Endothelial cell of umbilical vein (primary cell): Measurements from ENCODE around the gene SLC35A3. TPM values are rescaled to one million over a fixed set of nuclear protein-coding genes. Genes with fewer than 3 reads are reported as not detected.

Experiments
- BruUV-seq: library from RNA; stranded (reverse); fragments of 400-500 nt; replicated peaks from 2 replicates; lab custom pipeline; 2021; lab: Mats Ljungman, UMichigan
- CTCF ChIA-PET: fragments of 300-600, 350-600 bp; sonication (Branson Sonifier 250); formaldehyde crosslinking; loops from one replicate; lab custom pipeline; 2021; ENCODE audit warnings: antibody characterized with exemption, inconsistent platforms; lab: Charles Lee
- POLR2A ChIA-PET: fragments of 300-600, 350-600 bp; sonication (Branson Sonifier 250); formaldehyde crosslinking; loops from one replicate; lab custom pipeline; 2021; ENCODE audit warnings: antibody characterized with exemption, inconsistent platforms; lab: Charles Lee
- DNase-seq: peaks from one replicate; pipeline ENCODE4 v3.0.0-alpha.2; 2011; ENCODE audit warnings: low read depth, low spot score
- FAIRE-seq: peaks from 2 replicates; lab custom pipeline; 2011; peaks lifted over from hg19 to GRCh38; lab: Jason Lieb, UNC
- H2AFZ ChIP-seq: 2 replicates; pipeline ENCODE4 v1.6.0; 2012; ENCODE audit warnings: low read depth, low read length, control low read depth, inconsistent platforms
- H3K27ac ChIP-seq: 2 replicates; pipeline ENCODE4 v1.5.1; 2011; ENCODE audit warnings: low read depth, mild to moderate bottlenecking, control low read depth, low read length, moderate library complexity; ENCODE audit not compliant: insufficient read depth
- H3K27me3 ChIP-seq, 2 experiments: 2 replicates each; pipeline versions ENCODE4 v1.6.0 to v1.6.1; 2011; ENCODE audit warnings: low read length in 2 of 2, mixed read lengths in 1 of 2; ENCODE audit not compliant: control insufficient read depth in 2 of 2, insufficient read depth in 2 of 2
- H3K36me3 ChIP-seq, 2 experiments: 2 replicates in 1 of 2; 3 replicates in 1 of 2; pipeline ENCODE4 v1.5.1; 2011; ENCODE audit warnings: low read length in 2 of 2, mild to moderate bottlenecking in 1 of 2, moderate library complexity in 1 of 2; ENCODE audit not compliant: control insufficient read depth in 2 of 2, insufficient read depth in 2 of 2; ENCODE audit errors: extremely low read depth in 1 of 2
- H3K4me1 ChIP-seq: 3 replicates; pipeline ENCODE4 v1.5.1; 2011; ENCODE audit warnings: mild to moderate bottlenecking, low read length; ENCODE audit not compliant: control insufficient read depth, insufficient read depth; ENCODE audit errors: extremely low read depth
- H3K4me2 ChIP-seq: 2 replicates; pipeline ENCODE4 v1.6.1; 2011; ENCODE audit warnings: low read length, control low read depth, mixed read lengths; ENCODE audit not compliant: insufficient read depth
- H3K4me3 ChIP-seq, 3 experiments: fragments of 200-600 bp in 1 of 3; sonication (generic), shearing (Covaris generic) in 1 of 3; replicated peaks in 1 of 3; 2 replicates each; pipeline ENCODE4 v1.5.1; 2011 to 2016; ENCODE audit warnings: control low read depth in 3 of 3, low read length in 3 of 3, mild to moderate bottlenecking in 2 of 3, inconsistent platforms in 1 of 3, low read depth in 1 of 3, moderate library complexity in 1 of 3; ENCODE audit not compliant: insufficient read depth in 1 of 3
- H3K79me2 ChIP-seq: 2 replicates; pipeline ENCODE4 v1.6.0; 2012; ENCODE audit warnings: low read length, inconsistent platforms; ENCODE audit not compliant: control insufficient read depth, insufficient read depth
- H3K9ac ChIP-seq: replicated peaks from 2 replicates; pipeline ENCODE3; 2011; ENCODE audit warnings: low read length, control low read depth; ENCODE audit not compliant: insufficient read depth; ENCODE audit errors: extremely low read depth
- H3K9me1 ChIP-seq: replicated peaks from 3 replicates; pipeline ENCODE4 v1.6.0; 2011; ENCODE audit warnings: mild to moderate bottlenecking, low read length; ENCODE audit not compliant: control insufficient read depth, insufficient read depth; ENCODE audit errors: extremely low read depth
- H3K9me3 ChIP-seq: replicated peaks from 2 replicates; pipeline ENCODE4 v1.5.1; 2012; ENCODE audit warnings: low read length, inconsistent platforms; ENCODE audit not compliant: control insufficient read depth, insufficient read depth
- H4K20me1 ChIP-seq: replicated peaks from 2 replicates; pipeline ENCODE3; 2011; ENCODE audit warnings: mild to moderate bottlenecking, low read length; ENCODE audit not compliant: control insufficient read depth, insufficient read depth; ENCODE audit errors: extremely low read depth
- CTCF ChIP-seq, 2 donors: IDR thresholded peaks; 1 replicate in 1 of 2; 2 replicates in 1 of 2; pipeline ENCODE4 v1.5.1; 2011; ENCODE audit warnings: low read length in 2 of 2, mild to moderate bottlenecking in 2 of 2, moderate library complexity in 2 of 2, control low read depth in 1 of 2, inconsistent platforms in 1 of 2, low read depth in 1 of 2; ENCODE audit not compliant: insufficient read depth in 1 of 2; ENCODE audit errors: extremely low read depth in 1 of 2
- EZH2 ChIP-seq: IDR thresholded peaks from 2 replicates; pipeline ENCODE4 v1.6.1; 2012; ENCODE audit warnings: borderline replicate concordance, low read depth, mild to moderate bottlenecking, moderate library complexity, low read length, inconsistent platforms; ENCODE audit not compliant: severe bottlenecking
- JUN ChIP-seq: IDR thresholded peaks from 2 replicates; pipeline ENCODE4 v1.6.1; 2011; ENCODE audit warnings: borderline replicate concordance, low read depth; ENCODE audit not compliant: insufficient read length, insufficient read depth
- MYC ChIP-seq: IDR thresholded peaks from one replicate; pipeline ENCODE4 v1.6.1; 2011; ENCODE audit warnings: mild to moderate bottlenecking, low read depth, low read length
- dilution Hi-C: fragments of 300-500 bp; cut with MboI; formaldehyde crosslinking; loops from one replicate; pipeline ENCODE4 v1.15.0; 2019; ENCODE audit warnings: low sequenced_read_pairs; ENCODE audit not compliant: extremely low pct_ligation_motif_present
- intact Hi-C: fragments of 100-400 bp; cut with micrococcal nuclease; formaldehyde crosslinking; loops from one replicate; pipeline ENCODE4 v1.10.0; 2022
- polyA plus RNA-seq, 4 experiments: library from polyadenylated mRNA; depleted of rRNA in 3 of 4; stranded (reverse) in 3 of 4; unstranded in 1 of 4; fragments of >200 nt; gene quantifications; 2 replicates each; pipeline versions ENCODE4 v1.2.1 to v1.2.3, GENCODE V29; 2011 to 2012; ENCODE audit warnings: missing spikeins in 1 of 4
- total RNA-seq: library from RNA; stranded (reverse); gene quantifications from 2 replicates; pipeline ENCODE4 v1.2.3, GENCODE V29; 2021

SLC35A3 gene
- total and polyA plus RNA-seq, 2 donors (not counting 3 experiments of a cell fraction or from before 2014, with no cell fraction given), result 3.6 to 19.0 TPM

GRCh38 chr1:100051893-100052292 is 82.1 kb downstream of the SLC35A3 start:
- peaks cover 76% of the 10 kb centered on the region for H3K79me2 ChIP-seq
- no peak for FAIRE-seq
- dilution Hi-C loops, result no loop called here

More at GRCh38 chr1:100051893-100052292, 82.1 kb downstream of the SLC35A3 start:
- TF ChIP-seq JUN (no peak), MYC (no peak), EZH2 (no peak), CTCF (IDR thresholded peaks at IDR 0.05; ENCODE audit: extremely low read depth in 1 of 2, insufficient read depth in 1 of 2, low read depth in 1 of 2, low read length in 2 of 2) (no peak)
- Histone ChIP-seq H3K9me1 (no peaks in the 10 kb centered on the region), H2AFZ (no peak overlapping the region), H4K20me1 (peaks cover 2% of the 10 kb centered on the region), H3K27me3 (no peaks in the 10 kb centered on the region), H3K4me2 (no peak overlapping the region), H3K36me3 (peaks cover 0 to 3% of the 10 kb centered on the region in 2 experiments), H3K27ac (no peak overlapping the region), H3K4me3 (no peak overlapping the region), H3K9ac (no peak overlapping the region), H3K4me1 (no peaks in the 10 kb centered on the region), H3K9me3 (no peaks in the 10 kb centered on the region)
- BruUV-seq, result no TSS peak
- intact Hi-C loops, result no loop called here
- CTCF ChIA-PET, result interaction anchor here (1.8 kb wide), 1 partner anchor 10 kb away, joined by 6 read pairs; no protein-coding TSS in a partner anchor
- POLR2A ChIA-PET, result no interaction called here
- DNase-seq, result no peak
